Stomach (tissue), 9 donors: Measurements from ENCODE around the gene ABHD4. TPM values are rescaled to one million over a fixed set of nuclear protein-coding genes. Genes with fewer than 3 reads are reported as not detected.
"Not testable (repeated sequence)": the region's sequence is repeated elsewhere in the genome, so short reads cannot be mapped to it uniquely, and the experiment has no call there.

Experiments
- DNase-seq, 2 donors: peaks; one replicate each; pipeline versions ENCODE4 v3.0.0 to v3.0.0-alpha.2; 2013 to 2019
- H3K27ac ChIP-seq, 5 donors: fragments of 200-600 bp in 4 of 5; sonication (generic) in 4 of 5; one replicate each; pipeline ENCODE4 v1.5.1; 2013 to 2019; ENCODE audit warnings: mild to moderate bottlenecking in 1 of 5, moderate library complexity in 1 of 5
- H3K27me3 ChIP-seq, 3 donors: fragments of 200-600 bp; sonication (generic); one replicate each; pipeline ENCODE4 v1.5.1; 2017 to 2019; ENCODE audit warnings: mixed run types in 1 of 3
- H3K36me3 ChIP-seq, 4 donors: fragments of 200-600 bp; sonication (generic); 1 replicate in 3 of 4; 2 replicates in 1 of 4; pipeline ENCODE4 v1.5.1; 2016 to 2019
- H3K4me1 ChIP-seq, 4 donors: fragments of 200-600 bp; sonication (generic); one replicate each; pipeline ENCODE4 v1.5.1; 2016 to 2019
- H3K4me3 ChIP-seq, 4 donors: fragments of 200-600 bp; sonication (generic) in 3 of 4; one replicate each; pipeline ENCODE4 v1.5.1; 2016 to 2019; ENCODE audit warnings: mild to moderate bottlenecking in 1 of 4
- H3K9me3 ChIP-seq, 4 donors: fragments of 200-600 bp; sonication (generic); one replicate each; pipeline ENCODE4 v1.5.1; 2016 to 2019
- CTCF ChIP-seq, 7 experiments: fragments of 450-650 bp in 4 of 7; fragments of 200-600 bp in 3 of 7; sonication (generic) in 3 of 7; IDR thresholded peaks; one replicate each; pipeline ENCODE4 v1.5.1; 2016 to 2019; ENCODE audit warnings: antibody characterized with exemption in 7 of 7, control low read depth in 2 of 7, mild to moderate bottlenecking in 1 of 7
- EP300 ChIP-seq: sonication (generic); formaldehyde crosslinking; IDR thresholded peaks from one replicate; pipeline ENCODE4 v1.6.1; 2017; ENCODE audit warnings: antibody characterized with exemption
- POLR2A ChIP-seq, 4 donors: fragments of 450-650 bp; IDR thresholded peaks; one replicate each; pipeline ENCODE4 v1.6.1; 2016; ENCODE audit warnings: antibody characterized with exemption in 4 of 4, control low read depth in 2 of 4, mild to moderate bottlenecking in 1 of 4, moderate library complexity in 1 of 4
- POLR2AphosphoS5 ChIP-seq, 3 donors: sonication (generic); formaldehyde crosslinking; IDR thresholded peaks; one replicate each; pipeline ENCODE4 v1.6.1; 2016; ENCODE audit warnings: antibody characterized with exemption in 3 of 3
- WGBS, 5 donors: extraction: QIAGEN DNeasy Blood & Tissue Kit in 3 of 5; methylation state at CpG; one replicate each; pipeline versions ENCODE4 v1.1.5 to v1.1.7; 2013 to 2018; 5-methylcytosine and 5-hydroxymethylcytosine counted together
- intact Hi-C: fragments of 100-400 bp; cut with DNase I; formaldehyde crosslinking; loops from one replicate; pipeline ENCODE4 v1.15.1; 2023; ENCODE audit warnings: low total_unique reads
- polyA plus RNA-seq, 3 donors: library from polyadenylated mRNA; stranded (reverse); fragments of 200-250 nt; gene quantifications; one replicate each; pipeline ENCODE4 v1.2.3, GENCODE V29; 2013
- total RNA-seq, 5 donors: library from RNA; depleted of rRNA; stranded (reverse); fragments of >200 nt; gene quantifications; one replicate each; pipeline versions ENCODE4 v1.1.0 to v1.2.3, GENCODE V29; 2014 to 2016
- donor health status: healthy with polysubstance abuse.
- donor health status: Bipolar disorder and iron deficiency.
- donor health status: healthy.

Gene ABHD4
- total and polyA plus RNA-seq, 8 donors, result 12.2 to 130 (median 23.2) TPM

- Histone ChIP-seq H3K4me1 (peaks cover 0 to 75% (median 45%) of the 10 kb centered on the region in 4 donors), H3K36me3 (peaks cover 0 to 17% (median 7%) of the 10 kb centered on the region in 4 donors), H3K4me3 (no peak overlapping the region), H3K27me3 (no peaks in the 10 kb centered on the region), H3K9me3 (no peaks in the 10 kb centered on the region), H3K27ac (peak overlapping the region in 2 of 5 donors; percentile 28 to 40)
- intact Hi-C loops, result no loop called here
- no peak for DNase-seq
- WGBS, 5 donors, result 28 to 54% (median 39%) methylated on average over 2 of the region's 2 CpGs
- TF ChIP-seq POLR2A (IDR thresholded peaks at IDR 0.05) (no peak), POLR2AphosphoS5 (IDR thresholded peaks at IDR 0.05) (no peak), EP300 (no peak), CTCF (IDR thresholded peaks at IDR 0.05) (no peak)
Measured at GRCh38 chr14:22580625-22581024, 17.5 kb upstream of the ABHD4 start.

- no peak for DNase-seq
- TF ChIP-seq CTCF (IDR thresholded peaks at IDR 0.05), result no peak
- no peak for TF ChIP-seq POLR2AphosphoS5 (IDR thresholded peaks at IDR 0.05)
- TF ChIP-seq EP300, result no peak
- no peak for TF ChIP-seq POLR2A (IDR thresholded peaks at IDR 0.05)
- intact Hi-C loops, result no loop called here
- WGBS, 5 donors, result 43 to 75% (median 64%) methylated on average over 1 of the region's 1 CpG
- Histone ChIP-seq H3K27me3 (no peaks in the 10 kb centered on the region), H3K4me1 (peaks cover 22 to 88% (median 67%) of the 10 kb centered on the region in 4 donors), H3K36me3 (peaks cover 0 to 17% (median 5%) of the 10 kb centered on the region in 4 donors), H3K9me3 (no peaks in the 10 kb centered on the region), H3K27ac (peak overlapping the region in 1 of 5 donors; percentile 7), H3K4me3 (no peak overlapping the region)
Measured at GRCh38 chr14:22583994-22584393, 14.1 kb upstream of the ABHD4 start.

GRCh38 chr14:22587247-22587646 is 10.9 kb upstream of the ABHD4 start:
- TF ChIP-seq EP300 (no peak), POLR2A (IDR thresholded peaks at IDR 0.05) (no peak), POLR2AphosphoS5 (IDR thresholded peaks at IDR 0.05) (no peak)
- H3K9me3 ChIP-seq, result no peaks in the 10 kb centered on the region
- DNase-seq, result no peak
- WGBS, 5 donors, result 74 to 89% (median 87%) methylated on average over 5 of the region's 5 CpGs
- intact Hi-C loops, result no loop called here
- peak overlapping the region in 3 of 5 donors; percentile 94 to 96 (median 95) for H3K27ac ChIP-seq
- peaks cover 22 to 70% (median 65%) of the 10 kb centered on the region in 4 donors for H3K4me1 ChIP-seq
- H3K36me3 ChIP-seq, result peaks cover 0 to 6% (median 3%) of the 10 kb centered on the region in 4 donors
- no peaks in the 10 kb centered on the region for H3K27me3 ChIP-seq
- peak overlapping the region in 2 of 4 donors; percentile 65 to 76 for H3K4me3 ChIP-seq

GRCh38 chr14:22587677-22588422 is 10.2 kb upstream of the ABHD4 start:
- H3K27me3 ChIP-seq, H3K9me3 ChIP-seq, H3K36me3 ChIP-seq, intact Hi-C loops, DNase-seq: not testable (repeated sequence)
- 61 to 71% (median 65%) methylated on average over 10 of the region's 10 CpGs for WGBS, 5 donors
- Histone ChIP-seq H3K4me3 (peak overlapping the region; percentile 65 to 82 (median 72)), H3K27ac (peak overlapping the region in 4 of 5 donors; percentile 94 to 96 (median 96)), H3K4me1 (peaks cover 22 to 64% (median 62%) of the 10 kb centered on the region in 4 donors)

GRCh38 chr14:22588526-22589095 is 9.5 kb upstream of the ABHD4 start:
- H3K4me3 ChIP-seq, result peak overlapping the region; percentile 65 to 82 (median 72)
- H3K27me3 ChIP-seq, result no peaks in the 10 kb centered on the region
- intact Hi-C loops, result no loop called here
- WGBS, 5 donors, result 0 to 3% (median 1%) methylated on average over 17 of the region's 17 CpGs
- no peak for TF ChIP-seq POLR2AphosphoS5 (IDR thresholded peaks at IDR 0.05)
- TF ChIP-seq CTCF (IDR thresholded peaks at IDR 0.05), result no peak
- TF ChIP-seq POLR2A (IDR thresholded peaks at IDR 0.05), result no peak
- no peak for TF ChIP-seq EP300
- H3K9me3 ChIP-seq, result no peaks in the 10 kb centered on the region
- H3K36me3 ChIP-seq, result peaks cover 0 to 6% (median 2%) of the 10 kb centered on the region in 4 donors
- peak in 1 of 2 donors; percentile 18 for DNase-seq
- H3K27ac ChIP-seq, result peak overlapping the region; percentile 94 to 96 (median 95)
- peaks cover 22 to 58% (median 56%) of the 10 kb centered on the region in 4 donors for H3K4me1 ChIP-seq
